ENCODE measurements around the gene WWC1.

DNA sequence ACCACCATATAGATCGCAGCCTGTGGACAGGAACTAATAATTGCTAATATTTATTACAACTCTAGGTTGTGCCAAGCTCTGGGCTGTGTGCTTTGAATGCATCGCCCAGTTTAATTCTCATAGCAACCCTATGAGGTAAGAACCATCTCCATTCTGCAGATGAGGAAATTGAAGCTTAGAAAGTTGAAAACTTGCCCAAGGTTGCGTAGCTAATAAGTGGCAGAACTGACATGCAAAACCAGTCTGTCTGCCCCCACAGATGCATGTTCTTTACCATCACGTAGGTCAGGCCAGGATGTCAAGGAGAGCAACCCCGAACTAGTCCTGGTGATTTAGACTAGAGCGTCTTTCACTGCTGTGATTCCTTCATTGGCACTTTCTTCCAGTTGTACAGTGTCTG, 15.6 kb downstream of the WWC1 start:
- TF ChIP-seq, protein P1, sequence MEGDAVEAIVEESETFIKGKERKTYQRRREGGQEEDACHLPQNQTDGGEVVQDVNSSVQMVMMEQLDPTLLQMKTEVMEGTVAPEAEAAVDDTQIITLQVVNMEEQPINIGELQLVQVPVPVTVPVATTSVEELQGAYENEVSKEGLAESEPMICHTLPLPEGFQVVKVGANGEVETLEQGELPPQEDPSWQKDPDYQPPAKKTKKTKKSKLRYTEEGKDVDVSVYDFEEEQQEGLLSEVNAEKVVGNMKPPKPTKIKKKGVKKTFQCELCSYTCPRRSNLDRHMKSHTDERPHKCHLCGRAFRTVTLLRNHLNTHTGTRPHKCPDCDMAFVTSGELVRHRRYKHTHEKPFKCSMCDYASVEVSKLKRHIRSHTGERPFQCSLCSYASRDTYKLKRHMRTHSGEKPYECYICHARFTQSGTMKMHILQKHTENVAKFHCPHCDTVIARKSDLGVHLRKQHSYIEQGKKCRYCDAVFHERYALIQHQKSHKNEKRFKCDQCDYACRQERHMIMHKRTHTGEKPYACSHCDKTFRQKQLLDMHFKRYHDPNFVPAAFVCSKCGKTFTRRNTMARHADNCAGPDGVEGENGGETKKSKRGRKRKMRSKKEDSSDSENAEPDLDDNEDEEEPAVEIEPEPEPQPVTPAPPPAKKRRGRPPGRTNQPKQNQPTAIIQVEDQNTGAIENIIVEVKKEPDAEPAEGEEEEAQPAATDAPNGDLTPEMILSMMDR (IDR thresholded peaks at IDR 0.05; ENCODE audit: poor library complexity): no peak
- no peak for TF ChIP-seq EZH2 (IDR thresholded peaks at IDR 0.05; ENCODE audit: borderline replicate concordance)
- no peak for TF ChIP-seq EZH2phosphoT487 (IDR thresholded peaks at IDR 0.05; ENCODE audit: low read depth, severe bottlenecking, unreplicated experiment)
